ENCODE results near the gene GFRA3. TPM values are rescaled to one million over a fixed set of nuclear protein-coding genes. Genes with fewer than 3 reads are reported as not detected.

The GFRA3 gene
- total RNA-seq, 6 experiments from 2014 or later: 0.17 TPM; not detected in 5

- intact Hi-C loops (cut with DNase I): no loop called here
- H3K4me3 ChIP-seq: peak overlapping the region; percentile 76 to 95 (median 92)
- H3K27me3 ChIP-seq: no peaks in the 10 kb centered on the region
- peaks cover 0 to 13% (median 0%) of the 10 kb centered on the region in 4 donors for H3K4me1 ChIP-seq
- ATAC-seq (peak; percentile 36 to 42 (median 39)), DNase-seq (no peak)
- 0% methylated on average over 3 of the region's 8 CpGs for WGBS (ENCODE audit: insufficient coverage, low coverage, low lambda C conversion rate, missing lambda C conversion rate)
- no peaks in the 10 kb centered on the region for H3K9me3 ChIP-seq
- TF ChIP-seq POLR2A (IDR thresholded peaks at IDR 0.05): no peak
- no peak for TF ChIP-seq CTCF (IDR thresholded peaks at IDR 0.05)
- H3K36me3 ChIP-seq: no peaks in the 10 kb centered on the region
- peak overlapping the region in 2 of 3 donors; percentile 55 to 63 for H3K27ac ChIP-seq
Observed at GRCh38 chr5:138212828-138213160, 61.6 kb downstream of the GFRA3 start.

DNA sequence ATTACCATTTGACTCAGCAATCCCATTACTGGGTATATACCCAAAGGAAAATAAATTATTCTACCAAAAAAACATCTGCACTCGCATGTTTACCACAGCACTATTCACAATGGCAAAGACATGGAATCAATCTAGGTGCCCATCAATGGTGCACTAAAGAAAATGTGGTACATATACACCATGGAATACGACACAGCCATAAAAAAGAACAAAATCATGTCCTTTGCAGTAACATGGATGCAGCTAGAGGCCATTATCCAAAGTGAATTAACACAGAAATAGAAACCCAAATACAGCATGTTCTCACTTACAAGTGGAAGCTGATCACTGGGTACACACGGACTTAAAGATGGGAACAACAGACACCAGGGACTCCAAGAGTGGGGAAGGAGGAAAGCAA, 63.4 kb downstream of the GFRA3 start:
- peaks cover 0 to 12% (median 0%) of the 10 kb centered on the region in 4 donors for H3K36me3 ChIP-seq
- DNase-seq (no peak), ATAC-seq (no peak)
- 80% methylated on average over 3 of the region's 3 CpGs for WGBS (ENCODE audit: insufficient coverage, low coverage, low lambda C conversion rate, missing lambda C conversion rate)
- no peaks in the 10 kb centered on the region for H3K9me3 ChIP-seq
- no peak overlapping the region for H3K4me3 ChIP-seq
- H3K27me3 ChIP-seq: no peaks in the 10 kb centered on the region
- H3K27ac ChIP-seq: no peak overlapping the region
- intact Hi-C loops (cut with DNase I): no loop called here
- TF ChIP-seq CTCF (IDR thresholded peaks at IDR 0.05): no peak
- no peak for TF ChIP-seq POLR2A (IDR thresholded peaks at IDR 0.05)
- H3K4me1 ChIP-seq: peaks cover 0 to 13% (median 0%) of the 10 kb centered on the region in 4 donors

Other genes with a start within 250 kb of the GFRA3 start
- 10 to 100 TPM in 1 of 6 experiments, 1 to 10 TPM in 5; 6.0 to 12.4 (median 6.5) TPM for gene FAM13B, start 241.5 kb downstream of the GFRA3 start, total RNA-seq
- not detected for gene WNT8A, start 190.6 kb downstream of the GFRA3 start, total RNA-seq
- under 1 TPM in 3 of 6 experiments, not detected in 3; 0.22 to 0.32 (median 0.29) TPM for gene NME5, start 135.2 kb downstream of the GFRA3 start, total RNA-seq
- 10 to 100 TPM in 5 of 6 experiments, 1 to 10 TPM in 1; 9.0 to 33.7 (median 17.0) TPM for gene BRD8, start 96.0 kb downstream of the GFRA3 start, total RNA-seq
- gene KIF20A, start 95.5 kb downstream of the GFRA3 start, total RNA-seq: 1 to 10 TPM in 3 of 6 experiments, under 1 TPM in 3; 0.55 to 3.3 (median 1.1) TPM
- gene CDC23, start 61.3 kb downstream of the GFRA3 start, total RNA-seq: 10 to 100 TPM; 11.9 to 16.2 (median 15.2) TPM
- gene CDC25C, start 57.2 kb upstream of the GFRA3 start, total RNA-seq: under 1 TPM in 3 of 6 experiments, not detected in 3; 0.18 to 0.43 (median 0.24) TPM
- 10 to 100 TPM in 2 of 6 experiments, 1 to 10 TPM in 4; 7.2 to 15.8 (median 8.7) TPM for gene FAM53C, start 63.6 kb upstream of the GFRA3 start, total RNA-seq
- gene KDM3B, start 78.1 kb upstream of the GFRA3 start, total RNA-seq: 10 to 100 TPM; 13.7 to 19.7 (median 18.3) TPM
- gene REEP2, start 164.4 kb upstream of the GFRA3 start, total RNA-seq: not detected
- gene EGR1, start 190.9 kb upstream of the GFRA3 start, total RNA-seq: 10 to 100 TPM in 5 of 6 experiments, 1 to 10 TPM in 1; 6.6 to 72.9 (median 16.6) TPM

All from right lobe of liver (tissue), 6 donors.